ENCODE results near the gene PACSIN2.

DNA sequence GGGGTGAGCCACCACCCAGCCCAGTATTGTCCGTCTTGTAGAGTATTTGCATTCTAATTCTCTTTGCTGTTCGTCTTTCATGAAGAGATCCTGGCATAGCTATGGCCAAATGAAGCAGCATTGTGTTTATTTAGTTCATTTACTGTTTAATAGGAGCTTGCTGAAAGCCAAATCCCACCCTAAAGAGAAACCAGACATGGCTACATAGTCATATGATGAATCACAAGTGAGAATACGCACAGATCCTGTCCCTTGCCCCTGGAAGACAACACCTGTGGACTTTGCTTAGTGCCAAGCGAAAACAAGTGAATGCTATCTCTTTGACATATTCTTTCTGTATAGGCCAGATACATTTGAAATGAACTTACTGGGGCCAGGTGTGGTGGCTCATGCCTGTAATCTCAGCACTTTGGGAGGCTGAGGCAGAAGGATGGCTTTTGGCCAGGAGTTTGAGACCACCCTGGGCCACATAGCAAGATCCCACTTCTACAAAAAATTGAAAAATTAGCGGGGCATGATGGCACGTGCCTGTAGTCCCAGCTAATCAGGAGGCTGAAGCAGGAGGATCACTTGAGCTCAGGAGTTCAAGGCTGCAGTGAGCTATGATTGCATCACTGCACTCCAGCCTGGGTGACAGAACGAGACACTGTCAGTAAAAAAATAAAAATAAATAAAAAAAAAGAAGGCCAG lies 152.8 kb downstream of the PACSIN2 start:
- TF ChIP-seq, protein P1, sequence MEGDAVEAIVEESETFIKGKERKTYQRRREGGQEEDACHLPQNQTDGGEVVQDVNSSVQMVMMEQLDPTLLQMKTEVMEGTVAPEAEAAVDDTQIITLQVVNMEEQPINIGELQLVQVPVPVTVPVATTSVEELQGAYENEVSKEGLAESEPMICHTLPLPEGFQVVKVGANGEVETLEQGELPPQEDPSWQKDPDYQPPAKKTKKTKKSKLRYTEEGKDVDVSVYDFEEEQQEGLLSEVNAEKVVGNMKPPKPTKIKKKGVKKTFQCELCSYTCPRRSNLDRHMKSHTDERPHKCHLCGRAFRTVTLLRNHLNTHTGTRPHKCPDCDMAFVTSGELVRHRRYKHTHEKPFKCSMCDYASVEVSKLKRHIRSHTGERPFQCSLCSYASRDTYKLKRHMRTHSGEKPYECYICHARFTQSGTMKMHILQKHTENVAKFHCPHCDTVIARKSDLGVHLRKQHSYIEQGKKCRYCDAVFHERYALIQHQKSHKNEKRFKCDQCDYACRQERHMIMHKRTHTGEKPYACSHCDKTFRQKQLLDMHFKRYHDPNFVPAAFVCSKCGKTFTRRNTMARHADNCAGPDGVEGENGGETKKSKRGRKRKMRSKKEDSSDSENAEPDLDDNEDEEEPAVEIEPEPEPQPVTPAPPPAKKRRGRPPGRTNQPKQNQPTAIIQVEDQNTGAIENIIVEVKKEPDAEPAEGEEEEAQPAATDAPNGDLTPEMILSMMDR (IDR thresholded peaks at IDR 0.05; ENCODE audit: insufficient read depth, low read length, poor library complexity, severe bottlenecking), result no peak
- no peak for TF ChIP-seq EZH2phosphoT487 (conservative IDR thresholded peaks at IDR 0.05; ENCODE audit: low read length)
